GM12878 (cell line): ENCODE results near the gene PAX4. TPM values are rescaled to one million over a fixed set of nuclear protein-coding genes. Genes with fewer than 3 reads are reported as not detected.
A peak's percentile ranks its signal among the peaks of the same experiment; 100 is the strongest.

Experiments
- ATAC-seq: fragments of 200-7000 bp; cut with Tn5 transposase; 3 replicates; pipeline ENCODE4 v1.9.1; 2020; ENCODE audit warnings: mild to moderate bottlenecking, moderate library complexity
- BruUV-seq: library from RNA; stranded (reverse); fragments of 400-500 nt; replicated peaks from 2 replicates; lab custom pipeline; 2021; lab: Mats Ljungman, UMichigan
- CTCF ChIA-PET: fragments of 300-600 bp; sonication (Branson Sonifier 250); formaldehyde crosslinking; extraction: SDS; loops from one replicate; lab custom pipeline; 2021; ENCODE audit warnings: inconsistent platforms; lab: Yijun Ruan, JAX
- POLR2A ChIA-PET: fragments of 350-600 bp; formaldehyde crosslinking; extraction: SDS; loops from one replicate; lab custom pipeline; 2021; ENCODE audit warnings: inconsistent platforms; lab: Charles Lee
- RAD21 ChIA-PET: fragments of 300-600 bp; sonication (Branson Sonifier 250); formaldehyde crosslinking; loops from one replicate; lab custom pipeline; 2023; ENCODE audit warnings: antibody characterized with exemption; ENCODE audit not compliant: unreplicated experiment; lab: Charles Lee
- SMC1A ChIA-PET: fragments of 300-600 bp; sonication (Branson Sonifier 250); formaldehyde crosslinking; loops from one replicate; lab custom pipeline; 2023; ENCODE audit not compliant: unreplicated experiment, uncharacterized antibody; lab: Charles Lee
- DNase-seq: peaks from one replicate; pipeline ENCODE4 v3.0.0-alpha.2; 2011; ENCODE audit warnings: low read depth, low spot score
- FAIRE-seq: peaks from 3 replicates; lab custom pipeline; 2011; peaks lifted over from hg19 to GRCh38; lab: Jason Lieb, UNC
- H2AFZ ChIP-seq: 2 replicates; pipeline ENCODE4 v1.6.0; 2011; ENCODE audit warnings: low read depth, low read length, control low read depth; ENCODE audit not compliant: control insufficient read depth
- H3K27ac ChIP-seq: 2 replicates; pipeline ENCODE4 v1.5.1; 2011; ENCODE audit warnings: control low read depth; ENCODE audit not compliant: control insufficient read depth, insufficient read depth
- H3K27me3 ChIP-seq, 2 experiments: replicated peaks in 1 of 2; 2 replicates each; pipeline versions ENCODE4 v1.6.0 to v1.6.1; 2011; ENCODE audit warnings: low read length in 1 of 2; ENCODE audit not compliant: control insufficient read depth in 2 of 2, insufficient read depth in 2 of 2
- H3K36me3 ChIP-seq, 2 experiments: 2 replicates each; pipeline ENCODE4 v1.5.1; 2011; ENCODE audit warnings: low read length in 1 of 2; ENCODE audit not compliant: control insufficient read depth in 2 of 2, insufficient read depth in 2 of 2
- H3K4me1 ChIP-seq: 2 replicates; pipeline ENCODE4 v1.6.1; 2011; ENCODE audit warnings: mild to moderate bottlenecking, low read length, moderate library complexity, mixed read lengths; ENCODE audit not compliant: control insufficient read depth, insufficient read depth
- H3K4me2 ChIP-seq: 2 replicates; pipeline ENCODE4 v1.6.0; 2011; ENCODE audit warnings: control low read depth; ENCODE audit not compliant: control insufficient read depth, insufficient read depth
- H3K4me3 ChIP-seq: fragments of 200-600 bp; sonication (generic); 2 replicates; pipeline ENCODE4 v1.5.1; 2016
- H3K79me2 ChIP-seq: 2 replicates; pipeline ENCODE4 v1.6.0; 2011; ENCODE audit warnings: low read length; ENCODE audit not compliant: control insufficient read depth, insufficient read depth
- H3K9ac ChIP-seq: 2 replicates; pipeline ENCODE4 v1.8.0; 2011; ENCODE audit warnings: low read length, control low read depth, mixed read lengths; ENCODE audit not compliant: control insufficient read depth, insufficient read depth
- H3K9me3 ChIP-seq: replicated peaks from 3 replicates; pipeline ENCODE4 v1.5.1; 2011; ENCODE audit warnings: mild to moderate bottlenecking, low read length; ENCODE audit not compliant: control insufficient read depth, insufficient read depth
- H4K20me1 ChIP-seq: 2 replicates; pipeline ENCODE4 v1.6.0; 2011; ENCODE audit not compliant: control insufficient read depth, insufficient read depth
- ASH2L ChIP-seq: fragments of 300-600, 200-600 bp; sonication (generic); IDR thresholded peaks from 2 replicates; pipeline ENCODE4 v1.6.1; 2017; ENCODE audit warnings: low read depth, mild to moderate bottlenecking, borderline replicate concordance
- CBFB ChIP-seq: IDR thresholded peaks from 2 replicates; pipeline ENCODE4 v1.6.1; 2016; ENCODE audit warnings: antibody characterized with exemption, low read depth
- CUX1 ChIP-seq: IDR thresholded peaks from 2 replicates; pipeline ENCODE4 v1.6.1; 2012; ENCODE audit warnings: improper control_type of control experiment, low read depth, low read length; ENCODE audit not compliant: insufficient replicate concordance
- EED ChIP-seq: sonication (generic); IDR thresholded peaks from 2 replicates; pipeline ENCODE4 v1.6.1; 2016; ENCODE audit warnings: antibody characterized with exemption, low read depth
- ELK1 ChIP-seq: IDR thresholded peaks from 2 replicates; pipeline ENCODE4 v1.6.1; 2012; ENCODE audit warnings: low read depth, low read length, improper control_type of control experiment
- IKZF1 ChIP-seq: fragments of 450-650 bp; conservative IDR thresholded peaks from 2 replicates; pipeline ENCODE4 v1.6.1; 2017; ENCODE audit warnings: antibody characterized with exemption, mild to moderate bottlenecking
- KAT2A ChIP-seq: conservative IDR thresholded peaks from 2 replicates; pipeline ENCODE4 v1.6.1; 2011; ENCODE audit warnings: low read depth, low read length; ENCODE audit not compliant: control insufficient read depth
- KLF5 ChIP-seq: fragments of 450-650 bp; IDR thresholded peaks from 2 replicates; pipeline ENCODE4 v1.6.1; 2014; ENCODE audit warnings: mild to moderate bottlenecking; ENCODE audit not compliant: partially characterized antibody
- NFIC ChIP-seq: IDR thresholded peaks from 2 replicates; pipeline ENCODE4 v1.6.1; 2012; ENCODE audit warnings: low read depth, mild to moderate bottlenecking, inconsistent platforms, low read length, moderate library complexity
- NR2F1 ChIP-seq: fragments of 450-650 bp; conservative IDR thresholded peaks from 2 replicates; pipeline ENCODE4 v1.6.1; 2017; ENCODE audit warnings: mild to moderate bottlenecking
- RELB ChIP-seq: fragments of 450-650 bp; IDR thresholded peaks from 2 replicates; pipeline ENCODE4 v1.6.1; 2017; ENCODE audit warnings: low read depth, mild to moderate bottlenecking, moderate library complexity
- RUNX3 ChIP-seq: IDR thresholded peaks from 2 replicates; pipeline ENCODE4 v1.6.1; 2012; ENCODE audit warnings: low read length, inconsistent platforms
- SMC3 ChIP-seq: IDR thresholded peaks from 2 replicates; pipeline ENCODE4 v1.6.1; 2011; ENCODE audit warnings: low read length, improper control_type of control experiment, borderline replicate concordance
- WRNIP1 ChIP-seq: IDR thresholded peaks from 2 replicates; pipeline ENCODE4 v1.6.1; 2011; ENCODE audit warnings: low read depth, low read length, improper control_type of control experiment, borderline replicate concordance
- ZBED1 ChIP-seq: IDR thresholded peaks from 2 replicates; pipeline ENCODE4 v1.6.1; 2016; ENCODE audit warnings: borderline replicate concordance
- ZZZ3 ChIP-seq: IDR thresholded peaks from 2 replicates; pipeline ENCODE4 v1.6.1; 2011; ENCODE audit warnings: low read depth; ENCODE audit not compliant: control insufficient read depth, insufficient read length
- WGBS: methylation state at CpG from one replicate; pipeline ENCODE4 v1.1.6; 2016; ENCODE audit warnings: low lambda C conversion rate; ENCODE audit not compliant: insufficient replicate concordance, insufficient coverage; ENCODE audit errors: missing lambda C conversion rate; 5-methylcytosine and 5-hydroxymethylcytosine counted together
- in situ Hi-C: fragments of 300-500 bp; cut with MboI; formaldehyde crosslinking; loops from 9 replicates; pipeline ENCODE4 v1.14.3; 2018; ENCODE audit warnings: mixed read lengths
- intact Hi-C: fragments of 100-400 bp; cut with micrococcal nuclease; formaldehyde crosslinking; loops from one replicate; pipeline ENCODE4 v1.14.2; 2022; ENCODE audit not compliant: unreplicated experiment
- polyA plus RNA-seq, 11 experiments: library from polyadenylated mRNA; depleted of rRNA in 4 of 11; unstranded in 6 of 11; stranded (reverse) in 5 of 11; fragments of >200 nt; fragmentation: Nextera tagmentation in 4 of 11; fragmentation: Illumina TruSeq in 1 of 11; extraction: Ambion mirVana in 4 of 11; extraction: Trizol in 1 of 11; gene quantifications; 1 replicate in 1 of 11; 2 replicates in 10 of 11; pipeline versions ENCODE4 v1.2.1 to v1.2.3, GENCODE V29; 2011 to 2016; ENCODE audit warnings: inconsistent platforms in 2 of 11, missing spikeins in 2 of 11, low read depth in 1 of 11
- total RNA-seq, 4 experiments: library from RNA; depleted of rRNA in 3 of 4; stranded (reverse); fragments of >200 nt in 3 of 4; fragmentation: Illumina TruSeq in 1 of 4; extraction: Trizol in 1 of 4; gene quantifications; 2 replicates each; pipeline versions ENCODE4 v1.2.1 to v1.2.3, GENCODE V29; 2013 to 2021

Gene PAX4
- total and polyA plus RNA-seq, 10 of the 15 experiments (the other 5 are each of a cell fraction or from before 2014, with no cell fraction given) = 0.27 TPM; not detected in 9

GRCh38 chr7:127619681-127620405 is 1.9 kb upstream of the PAX4 start:
- ATAC-seq (peak; percentile 79), DNase-seq (no peak), FAIRE-seq (no peak)
- WGBS = 6% methylated on average over 26 of the region's 27 CpGs
- Histone ChIP-seq H3K27me3 (no peaks in the 10 kb centered on the region; a peak in 2 of 4 replicates), H3K4me1 (no peaks in the 10 kb centered on the region; the same call in 1 of the 2 replicates), H3K36me3 (no peaks in the 10 kb centered on the region), H3K27ac (no peak overlapping the region), H3K4me3 (no peak overlapping the region), H4K20me1 (no peaks in the 10 kb centered on the region), H2AFZ (no peak overlapping the region), H3K79me2 (no peaks in the 10 kb centered on the region), H3K9me3 (no peaks in the 10 kb centered on the region), H3K9ac (no peak overlapping the region), H3K4me2 (0 out of 2 replicates have a peak overlapping the region, but pooled peaks have one; percentile 3)
- intact Hi-C loops = no loop called here
- ChIA-PET RAD21 (interaction anchor here (1.2 to 1.5 kb wide), 2 partner anchors 32 to 34 kb away, joined by 4 to 5 read pairs; partner anchors contain the start of genes ARF5 and GCC1), SMC1A (interaction anchor here (1.0 to 1.4 kb wide), 3 partner anchors 27 to 84 kb away, joined by 3 to 4 read pairs (median 3); partner anchors contain the start of gene FSCN3), CTCF (interaction anchor here (0.9 to 2.2 kb wide), 3 partner anchors 9 to 88 kb away, joined by 3 to 10 read pairs (median 5); no protein-coding TSS in a partner anchor), POLR2A (interaction anchor here (0.9 to 1.3 kb wide), 2 partner anchors 31 to 32 kb away, joined by 3 read pairs; partner anchors contain the start of gene ARF5)
- BruUV-seq = no TSS peak
- in situ Hi-C loops = no loop called here
- TF ChIP-seq WRNIP1 = no peak
- no peak for TF ChIP-seq EED
- TF ChIP-seq RUNX3 = no peak
- TF ChIP-seq ZZZ3 = no peak
- no peak for TF ChIP-seq ZBED1
- TF ChIP-seq ELK1 = no peak
- no peak for TF ChIP-seq SMC3
- no peak for TF ChIP-seq ASH2L
- peak; percentile 63; the same call in 1 of the 2 replicates for TF ChIP-seq IKZF1
- no peak for TF ChIP-seq NFIC
- TF ChIP-seq NR2F1 = peak; percentile 28; the same call in 1 of the 2 replicates
- TF ChIP-seq KLF5 = no peak
- no peak for TF ChIP-seq CBFB
- no peak for TF ChIP-seq CUX1
- no peak for TF ChIP-seq RELB
- no peak for TF ChIP-seq KAT2A
